Tibial nerve (tissue), 3 donors: Measurements from ENCODE around the gene PPP1R14B.

Experiments used
- POLR2A ChIP-seq, 2 donors: fragments of 450-650 bp; IDR thresholded peaks; one replicate each; pipeline ENCODE4 v1.6.1; 2017; ENCODE audit warnings: antibody characterized with exemption in 2 of 2, mild to moderate bottlenecking in 2 of 2, moderate library complexity in 2 of 2
- TF ChIP-seq, protein P1 (sequence below), 5 experiments: fragments of 200-600 bp in 3 of 5; fragments of 450-650 bp in 2 of 5; sonication (generic) in 3 of 5; IDR thresholded peaks; one replicate each; pipeline ENCODE4 v1.5.1; 2016 to 2019; ENCODE audit warnings: antibody characterized with exemption in 5 of 5, mild to moderate bottlenecking in 3 of 5, moderate library complexity in 2 of 5

- TF ChIP-seq, protein P1, sequence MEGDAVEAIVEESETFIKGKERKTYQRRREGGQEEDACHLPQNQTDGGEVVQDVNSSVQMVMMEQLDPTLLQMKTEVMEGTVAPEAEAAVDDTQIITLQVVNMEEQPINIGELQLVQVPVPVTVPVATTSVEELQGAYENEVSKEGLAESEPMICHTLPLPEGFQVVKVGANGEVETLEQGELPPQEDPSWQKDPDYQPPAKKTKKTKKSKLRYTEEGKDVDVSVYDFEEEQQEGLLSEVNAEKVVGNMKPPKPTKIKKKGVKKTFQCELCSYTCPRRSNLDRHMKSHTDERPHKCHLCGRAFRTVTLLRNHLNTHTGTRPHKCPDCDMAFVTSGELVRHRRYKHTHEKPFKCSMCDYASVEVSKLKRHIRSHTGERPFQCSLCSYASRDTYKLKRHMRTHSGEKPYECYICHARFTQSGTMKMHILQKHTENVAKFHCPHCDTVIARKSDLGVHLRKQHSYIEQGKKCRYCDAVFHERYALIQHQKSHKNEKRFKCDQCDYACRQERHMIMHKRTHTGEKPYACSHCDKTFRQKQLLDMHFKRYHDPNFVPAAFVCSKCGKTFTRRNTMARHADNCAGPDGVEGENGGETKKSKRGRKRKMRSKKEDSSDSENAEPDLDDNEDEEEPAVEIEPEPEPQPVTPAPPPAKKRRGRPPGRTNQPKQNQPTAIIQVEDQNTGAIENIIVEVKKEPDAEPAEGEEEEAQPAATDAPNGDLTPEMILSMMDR (IDR thresholded peaks at IDR 0.05) = no peak
- TF ChIP-seq POLR2A (IDR thresholded peaks at IDR 0.05) = no peak
These were observed 12.9 kb upstream of the PPP1R14B start for GRCh38 chr11:64259533-64260067.
